ENCODE results near the gene COL6A1. TPM values are rescaled to one million over a fixed set of nuclear protein-coding genes. Genes with fewer than 3 reads are reported as not detected.

COL6A1 gene
- total RNA-seq, 1 experiment from 2014 or later = 221 TPM

DNA sequence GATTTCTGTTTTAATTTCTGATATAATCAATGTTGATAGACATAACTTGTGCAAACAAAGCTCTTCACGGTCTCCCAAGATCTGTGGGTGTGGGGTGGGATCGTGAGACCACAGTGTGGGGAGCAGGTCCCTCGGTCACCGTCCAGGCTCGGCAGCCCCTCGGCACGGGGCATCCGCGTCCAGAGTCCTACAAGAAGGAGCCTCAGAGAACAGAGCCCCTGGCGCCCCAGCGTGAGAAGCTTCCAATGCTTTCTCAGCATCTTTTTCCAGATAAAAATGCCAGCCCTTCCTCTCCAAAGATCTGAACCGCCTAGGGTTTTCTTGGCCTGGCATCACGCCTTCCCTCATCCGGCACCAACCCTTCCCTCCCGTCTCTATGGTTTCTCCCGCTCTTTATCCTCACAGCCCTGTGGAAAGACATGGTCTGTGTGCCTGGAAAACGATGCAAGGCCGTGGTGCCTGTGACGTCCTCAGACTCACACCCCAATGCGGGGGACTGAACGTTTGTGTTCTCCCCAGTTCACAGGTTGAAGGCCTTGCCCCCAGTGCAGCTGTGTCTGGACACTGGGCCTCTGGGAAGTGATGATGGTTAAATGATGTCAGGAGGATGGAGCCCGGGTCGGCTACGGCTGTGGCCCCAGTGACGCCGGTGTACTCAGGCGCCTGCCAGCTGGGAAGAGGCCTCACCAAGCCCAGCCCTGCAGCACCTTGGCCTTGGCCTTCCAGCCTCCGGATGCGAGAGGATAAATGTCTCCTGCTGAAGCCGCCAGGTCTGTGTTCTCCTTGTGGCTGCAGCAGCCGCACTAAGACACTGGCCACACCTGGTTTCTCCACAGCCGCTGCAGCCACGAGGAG lies 70.5 kb downstream of the COL6A1 start:
- ATAC-seq (no peak), DNase-seq (ENCODE audit: low spot score) (no peak)
- Mint-ChIP-seq H3K36me3 (no peaks in the 10 kb centered on the region), H3K4me3 (no peak overlapping the region), H3K27ac (peak overlapping the region; percentile 84), H3K4me1 (peaks cover 9% of the 10 kb centered on the region), H3K27me3 (ENCODE audit: low read depth) (no peaks in the 10 kb centered on the region), H3K9me3 (peaks cover 4% of the 10 kb centered on the region; the same call in 1 of the 2 replicates)
- ChIA-PET POLR2A (no interaction called here), CTCF (no interaction called here)
- TF ChIP-seq GTF2I (CRISPR knock-in tag; conservative IDR thresholded peaks at IDR 0.05) (no peak), ATF2 (CRISPR knock-in tag; IDR thresholded peaks at IDR 0.05; ENCODE audit: borderline replicate concordance, low read depth) (no peak), OVOL2 (CRISPR knock-in tag; IDR thresholded peaks at IDR 0.05; ENCODE audit: borderline replicate concordance) (no peak), NFYB (CRISPR knock-in tag; conservative IDR thresholded peaks at IDR 0.05; ENCODE audit: low read depth) (no peak), FOXP1 (CRISPR knock-in tag; IDR thresholded peaks at IDR 0.05; ENCODE audit: borderline replicate concordance) (no peak), ZNF671 (CRISPR knock-in tag; IDR thresholded peaks at IDR 0.05) (no peak), ZNF425 (CRISPR knock-in tag; conservative IDR thresholded peaks at IDR 0.05) (no peak), IRF2 (CRISPR knock-in tag; IDR thresholded peaks at IDR 0.05; ENCODE audit: borderline replicate concordance, low read depth) (no peak), SMAD4 (CRISPR knock-in tag; IDR thresholded peaks at IDR 0.05) (no peak), ZNF263 (CRISPR knock-in tag; IDR thresholded peaks at IDR 0.05; ENCODE audit: low read depth) (no peak), GRHL2 (CRISPR knock-in tag; IDR thresholded peaks at IDR 0.05; ENCODE audit: insufficient replicate concordance, severe bottlenecking) (no peak), HMGXB4 (CRISPR knock-in tag; IDR thresholded peaks at IDR 0.05) (no peak), JAZF1 (CRISPR knock-in tag; IDR thresholded peaks at IDR 0.05) (no peak)
- TF ChIP-seq, protein P1, sequence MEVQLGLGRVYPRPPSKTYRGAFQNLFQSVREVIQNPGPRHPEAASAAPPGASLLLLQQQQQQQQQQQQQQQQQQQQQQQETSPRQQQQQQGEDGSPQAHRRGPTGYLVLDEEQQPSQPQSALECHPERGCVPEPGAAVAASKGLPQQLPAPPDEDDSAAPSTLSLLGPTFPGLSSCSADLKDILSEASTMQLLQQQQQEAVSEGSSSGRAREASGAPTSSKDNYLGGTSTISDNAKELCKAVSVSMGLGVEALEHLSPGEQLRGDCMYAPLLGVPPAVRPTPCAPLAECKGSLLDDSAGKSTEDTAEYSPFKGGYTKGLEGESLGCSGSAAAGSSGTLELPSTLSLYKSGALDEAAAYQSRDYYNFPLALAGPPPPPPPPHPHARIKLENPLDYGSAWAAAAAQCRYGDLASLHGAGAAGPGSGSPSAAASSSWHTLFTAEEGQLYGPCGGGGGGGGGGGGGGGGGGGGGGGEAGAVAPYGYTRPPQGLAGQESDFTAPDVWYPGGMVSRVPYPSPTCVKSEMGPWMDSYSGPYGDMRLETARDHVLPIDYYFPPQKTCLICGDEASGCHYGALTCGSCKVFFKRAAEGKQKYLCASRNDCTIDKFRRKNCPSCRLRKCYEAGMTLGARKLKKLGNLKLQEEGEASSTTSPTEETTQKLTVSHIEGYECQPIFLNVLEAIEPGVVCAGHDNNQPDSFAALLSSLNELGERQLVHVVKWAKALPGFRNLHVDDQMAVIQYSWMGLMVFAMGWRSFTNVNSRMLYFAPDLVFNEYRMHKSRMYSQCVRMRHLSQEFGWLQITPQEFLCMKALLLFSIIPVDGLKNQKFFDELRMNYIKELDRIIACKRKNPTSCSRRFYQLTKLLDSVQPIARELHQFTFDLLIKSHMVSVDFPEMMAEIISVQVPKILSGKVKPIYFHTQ (CRISPR knock-in tag; IDR thresholded peaks at IDR 0.05) = no peak
- TF ChIP-seq, protein P2, sequence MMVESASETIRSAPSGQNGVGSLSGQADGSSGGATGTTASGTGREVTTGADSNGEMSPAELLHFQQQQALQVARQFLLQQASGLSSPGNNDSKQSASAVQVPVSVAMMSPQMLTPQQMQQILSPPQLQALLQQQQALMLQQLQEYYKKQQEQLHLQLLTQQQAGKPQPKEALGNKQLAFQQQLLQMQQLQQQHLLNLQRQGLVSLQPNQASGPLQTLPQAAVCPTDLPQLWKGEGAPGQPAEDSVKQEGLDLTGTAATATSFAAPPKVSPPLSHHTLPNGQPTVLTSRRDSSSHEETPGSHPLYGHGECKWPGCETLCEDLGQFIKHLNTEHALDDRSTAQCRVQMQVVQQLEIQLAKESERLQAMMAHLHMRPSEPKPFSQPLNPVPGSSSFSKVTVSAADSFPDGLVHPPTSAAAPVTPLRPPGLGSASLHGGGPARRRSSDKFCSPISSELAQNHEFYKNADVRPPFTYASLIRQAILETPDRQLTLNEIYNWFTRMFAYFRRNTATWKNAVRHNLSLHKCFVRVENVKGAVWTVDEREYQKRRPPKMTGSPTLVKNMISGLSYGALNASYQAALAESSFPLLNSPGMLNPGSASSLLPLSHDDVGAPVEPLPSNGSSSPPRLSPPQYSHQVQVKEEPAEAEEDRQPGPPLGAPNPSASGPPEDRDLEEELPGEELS (CRISPR knock-in tag; IDR thresholded peaks at IDR 0.05) = no peak
- TF ChIP-seq, protein P3, sequence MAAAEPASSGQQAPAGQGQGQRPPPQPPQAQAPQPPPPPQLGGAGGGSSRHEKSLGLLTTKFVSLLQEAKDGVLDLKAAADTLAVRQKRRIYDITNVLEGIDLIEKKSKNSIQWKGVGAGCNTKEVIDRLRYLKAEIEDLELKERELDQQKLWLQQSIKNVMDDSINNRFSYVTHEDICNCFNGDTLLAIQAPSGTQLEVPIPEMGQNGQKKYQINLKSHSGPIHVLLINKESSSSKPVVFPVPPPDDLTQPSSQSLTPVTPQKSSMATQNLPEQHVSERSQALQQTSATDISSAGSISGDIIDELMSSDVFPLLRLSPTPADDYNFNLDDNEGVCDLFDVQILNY (CRISPR knock-in tag; IDR thresholded peaks at IDR 0.05) = no peak
- TF ChIP-seq, protein P4, sequence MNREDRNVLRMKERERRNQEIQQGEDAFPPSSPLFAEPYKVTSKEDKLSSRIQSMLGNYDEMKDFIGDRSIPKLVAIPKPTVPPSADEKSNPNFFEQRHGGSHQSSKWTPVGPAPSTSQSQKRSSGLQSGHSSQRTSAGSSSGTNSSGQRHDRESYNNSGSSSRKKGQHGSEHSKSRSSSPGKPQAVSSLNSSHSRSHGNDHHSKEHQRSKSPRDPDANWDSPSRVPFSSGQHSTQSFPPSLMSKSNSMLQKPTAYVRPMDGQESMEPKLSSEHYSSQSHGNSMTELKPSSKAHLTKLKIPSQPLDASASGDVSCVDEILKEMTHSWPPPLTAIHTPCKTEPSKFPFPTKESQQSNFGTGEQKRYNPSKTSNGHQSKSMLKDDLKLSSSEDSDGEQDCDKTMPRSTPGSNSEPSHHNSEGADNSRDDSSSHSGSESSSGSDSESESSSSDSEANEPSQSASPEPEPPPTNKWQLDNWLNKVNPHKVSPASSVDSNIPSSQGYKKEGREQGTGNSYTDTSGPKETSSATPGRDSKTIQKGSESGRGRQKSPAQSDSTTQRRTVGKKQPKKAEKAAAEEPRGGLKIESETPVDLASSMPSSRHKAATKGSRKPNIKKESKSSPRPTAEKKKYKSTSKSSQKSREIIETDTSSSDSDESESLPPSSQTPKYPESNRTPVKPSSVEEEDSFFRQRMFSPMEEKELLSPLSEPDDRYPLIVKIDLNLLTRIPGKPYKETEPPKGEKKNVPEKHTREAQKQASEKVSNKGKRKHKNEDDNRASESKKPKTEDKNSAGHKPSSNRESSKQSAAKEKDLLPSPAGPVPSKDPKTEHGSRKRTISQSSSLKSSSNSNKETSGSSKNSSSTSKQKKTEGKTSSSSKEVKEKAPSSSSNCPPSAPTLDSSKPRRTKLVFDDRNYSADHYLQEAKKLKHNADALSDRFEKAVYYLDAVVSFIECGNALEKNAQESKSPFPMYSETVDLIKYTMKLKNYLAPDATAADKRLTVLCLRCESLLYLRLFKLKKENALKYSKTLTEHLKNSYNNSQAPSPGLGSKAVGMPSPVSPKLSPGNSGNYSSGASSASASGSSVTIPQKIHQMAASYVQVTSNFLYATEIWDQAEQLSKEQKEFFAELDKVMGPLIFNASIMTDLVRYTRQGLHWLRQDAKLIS (CRISPR knock-in tag; IDR thresholded peaks at IDR 0.05; ENCODE audit: borderline replicate concordance) = no peak
- TF ChIP-seq, protein P5, sequence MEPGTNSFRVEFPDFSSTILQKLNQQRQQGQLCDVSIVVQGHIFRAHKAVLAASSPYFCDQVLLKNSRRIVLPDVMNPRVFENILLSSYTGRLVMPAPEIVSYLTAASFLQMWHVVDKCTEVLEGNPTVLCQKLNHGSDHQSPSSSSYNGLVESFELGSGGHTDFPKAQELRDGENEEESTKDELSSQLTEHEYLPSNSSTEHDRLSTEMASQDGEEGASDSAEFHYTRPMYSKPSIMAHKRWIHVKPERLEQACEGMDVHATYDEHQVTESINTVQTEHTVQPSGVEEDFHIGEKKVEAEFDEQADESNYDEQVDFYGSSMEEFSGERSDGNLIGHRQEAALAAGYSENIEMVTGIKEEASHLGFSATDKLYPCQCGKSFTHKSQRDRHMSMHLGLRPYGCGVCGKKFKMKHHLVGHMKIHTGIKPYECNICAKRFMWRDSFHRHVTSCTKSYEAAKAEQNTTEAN (CRISPR knock-in tag; IDR thresholded peaks at IDR 0.05) = no peak
